GM12875 (cell line): ENCODE results near the gene CTIF.

Source experiments
- H3K4me3 ChIP-seq: one replicate; pipeline ENCODE4 v1.5.1; 2011; ENCODE audit warnings: low read depth, low read length, control low read depth
- TF ChIP-seq, protein P1 (sequence below): IDR thresholded peaks from 2 replicates; pipeline ENCODE4 v1.5.1; 2011; ENCODE audit warnings: low read depth, mild to moderate bottlenecking, control low read depth, inconsistent platforms, low read length, moderate library complexity, borderline replicate concordance; ENCODE audit not compliant: insufficient read depth

CTIF gene

GRCh38 chr18:48844271-48844670 is 305.4 kb downstream of the CTIF start:
- H3K4me3 ChIP-seq: no peak overlapping the region
- TF ChIP-seq, protein P1, sequence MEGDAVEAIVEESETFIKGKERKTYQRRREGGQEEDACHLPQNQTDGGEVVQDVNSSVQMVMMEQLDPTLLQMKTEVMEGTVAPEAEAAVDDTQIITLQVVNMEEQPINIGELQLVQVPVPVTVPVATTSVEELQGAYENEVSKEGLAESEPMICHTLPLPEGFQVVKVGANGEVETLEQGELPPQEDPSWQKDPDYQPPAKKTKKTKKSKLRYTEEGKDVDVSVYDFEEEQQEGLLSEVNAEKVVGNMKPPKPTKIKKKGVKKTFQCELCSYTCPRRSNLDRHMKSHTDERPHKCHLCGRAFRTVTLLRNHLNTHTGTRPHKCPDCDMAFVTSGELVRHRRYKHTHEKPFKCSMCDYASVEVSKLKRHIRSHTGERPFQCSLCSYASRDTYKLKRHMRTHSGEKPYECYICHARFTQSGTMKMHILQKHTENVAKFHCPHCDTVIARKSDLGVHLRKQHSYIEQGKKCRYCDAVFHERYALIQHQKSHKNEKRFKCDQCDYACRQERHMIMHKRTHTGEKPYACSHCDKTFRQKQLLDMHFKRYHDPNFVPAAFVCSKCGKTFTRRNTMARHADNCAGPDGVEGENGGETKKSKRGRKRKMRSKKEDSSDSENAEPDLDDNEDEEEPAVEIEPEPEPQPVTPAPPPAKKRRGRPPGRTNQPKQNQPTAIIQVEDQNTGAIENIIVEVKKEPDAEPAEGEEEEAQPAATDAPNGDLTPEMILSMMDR: no peak

GRCh38 chr18:48845174-48845573 is 306.3 kb downstream of the CTIF start:
- TF ChIP-seq, protein P1: no peak
- H3K4me3 ChIP-seq: no peak overlapping the region

- H3K4me3 ChIP-seq: no peak overlapping the region
- TF ChIP-seq, protein P1: no peak
Measured at GRCh38 chr18:48846423-48846932, 307.6 kb downstream of the CTIF start.

- TF ChIP-seq, protein P1: no peak
- H3K4me3 ChIP-seq: no peak overlapping the region
Measured at GRCh38 chr18:48847807-48848486, 309.1 kb downstream of the CTIF start.

DNA sequence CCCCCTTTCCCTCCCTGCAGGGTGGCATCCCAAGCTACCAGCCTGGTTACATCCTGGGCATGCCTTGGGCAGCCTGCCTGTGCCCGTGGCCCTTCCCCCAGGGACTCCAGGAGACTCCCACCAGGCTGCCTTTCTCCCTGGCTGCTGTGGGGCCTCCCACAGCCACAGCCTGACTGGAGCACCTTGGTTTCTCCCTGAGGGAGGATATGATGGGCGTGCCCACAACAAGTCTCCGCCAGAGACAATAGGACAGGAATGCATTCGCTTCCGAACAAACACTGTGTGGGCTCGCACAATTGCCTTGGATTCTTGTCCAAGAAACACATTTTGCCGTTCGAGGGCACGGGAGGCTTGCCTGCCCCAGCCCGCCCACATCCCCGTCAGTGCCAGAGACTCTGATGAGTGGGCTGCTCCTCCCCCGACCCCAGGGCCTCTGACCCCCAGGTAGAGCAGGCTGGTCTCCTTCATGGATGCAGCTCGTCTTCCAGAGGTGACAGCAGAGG is 309.9 kb downstream of the CTIF start:
- TF ChIP-seq, protein P1: no peak

GRCh38 chr18:48850822-48851598 is 312.2 kb downstream of the CTIF start:
- TF ChIP-seq, protein P1: no peak
- H3K4me3 ChIP-seq: no peak overlapping the region

More for the DNA sequence above, 309.9 kb downstream of the CTIF start:
- no peak overlapping the region for H3K4me3 ChIP-seq

GRCh38 chr18:48851599-48851960 is 312.7 kb downstream of the CTIF start:
- TF ChIP-seq, protein P1: no peak
- no peak overlapping the region for H3K4me3 ChIP-seq
